GM18870 (cell line): ENCODE measurements around the gene ANKS1B.
"Not testable (repeated sequence)": the region's sequence is repeated elsewhere in the genome, so short reads cannot be mapped to it uniquely, and the experiment has no call there.

Experiments used
- ATAC-seq: cut with Tn5 transposase; IDR thresholded peaks from one replicate; pipeline ENCODE4 v1.9.1; 2021; ENCODE audit warnings: moderate library complexity; ENCODE audit not compliant: unreplicated experiment

The ANKS1B gene

DNA sequence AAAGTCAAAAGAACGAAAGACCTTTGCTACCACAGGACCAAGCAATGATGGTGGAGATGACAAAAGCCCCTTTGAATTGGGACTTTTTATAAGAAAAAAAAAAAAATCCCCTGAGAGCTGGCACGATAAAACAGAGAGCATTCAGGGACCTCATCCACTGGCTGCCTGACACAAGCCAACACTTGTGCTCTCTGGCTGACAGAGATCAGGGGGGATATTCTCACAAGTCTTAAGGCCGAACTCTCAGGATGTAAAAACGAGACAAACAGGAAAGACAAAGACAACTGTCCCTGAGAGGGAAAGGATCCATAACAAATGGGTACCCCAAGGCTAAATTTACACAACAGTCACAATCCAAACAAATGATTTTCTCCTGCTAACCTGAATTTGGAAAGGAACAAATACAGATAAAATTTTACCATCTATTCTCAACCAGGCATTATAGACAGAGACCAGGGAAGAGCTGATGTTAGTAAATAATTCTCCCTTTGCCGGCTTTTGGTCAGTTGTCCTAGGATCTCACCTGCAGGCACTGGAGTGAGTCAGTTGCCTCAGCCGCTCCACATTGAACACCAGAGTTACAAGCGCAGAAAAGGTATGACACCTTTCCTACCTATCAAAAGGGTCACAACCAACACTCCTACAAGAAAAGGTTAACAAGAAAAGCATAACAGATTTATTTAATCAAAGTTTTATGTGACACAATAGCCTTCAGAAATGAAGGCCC is 375.1 kb downstream of the ANKS1B start:
- no peak for ATAC-seq

DNA sequence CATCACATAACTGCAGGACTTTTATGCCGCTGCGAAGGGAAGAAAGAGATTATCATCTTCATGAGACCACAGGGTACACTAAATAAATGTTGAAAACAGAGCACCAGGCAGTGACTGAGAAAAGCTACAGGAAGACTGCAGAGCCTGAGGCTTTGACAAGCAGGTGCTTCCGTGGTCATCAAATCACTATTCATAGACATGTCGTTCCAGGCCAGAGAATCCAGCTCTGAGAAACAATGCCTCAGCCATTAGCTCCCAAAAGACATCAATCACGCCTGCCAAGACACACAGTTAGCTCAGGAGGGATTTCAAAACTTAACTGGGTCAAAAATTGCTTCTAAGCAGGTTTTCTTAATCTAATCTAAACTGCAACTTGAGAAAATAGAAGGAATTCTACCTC is 384.3 kb downstream of the ANKS1B start:
- ATAC-seq = peak; percentile 91

GRCh38 chr12:99598785-99599184 is 386.0 kb downstream of the ANKS1B start:
- ATAC-seq = no peak

DNA sequence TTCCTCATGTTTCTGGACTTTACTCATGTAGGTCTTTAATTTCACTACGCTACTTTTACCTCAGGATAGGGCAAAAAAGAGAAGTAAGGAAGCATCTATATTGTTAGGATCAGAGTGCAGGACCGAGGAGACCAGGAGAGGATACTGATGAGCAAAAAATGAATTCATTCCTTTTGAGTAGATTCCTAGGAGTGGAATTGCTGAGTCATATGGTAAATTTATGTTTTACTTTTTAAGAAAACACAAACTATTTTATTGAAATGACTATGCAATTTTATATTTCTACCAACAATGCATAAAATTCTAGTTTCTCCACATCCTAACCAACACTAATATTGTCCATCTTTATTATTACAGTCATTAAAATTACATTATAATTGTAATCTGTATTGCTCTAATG is 388.0 kb downstream of the ANKS1B start:
- no peak for ATAC-seq

GRCh38 chr12:99577125-99577524 is 407.6 kb downstream of the ANKS1B start:
- ATAC-seq = not testable (repeated sequence)

GRCh38 chr12:99573980-99574379 is 410.8 kb downstream of the ANKS1B start:
- no peak for ATAC-seq

DNA sequence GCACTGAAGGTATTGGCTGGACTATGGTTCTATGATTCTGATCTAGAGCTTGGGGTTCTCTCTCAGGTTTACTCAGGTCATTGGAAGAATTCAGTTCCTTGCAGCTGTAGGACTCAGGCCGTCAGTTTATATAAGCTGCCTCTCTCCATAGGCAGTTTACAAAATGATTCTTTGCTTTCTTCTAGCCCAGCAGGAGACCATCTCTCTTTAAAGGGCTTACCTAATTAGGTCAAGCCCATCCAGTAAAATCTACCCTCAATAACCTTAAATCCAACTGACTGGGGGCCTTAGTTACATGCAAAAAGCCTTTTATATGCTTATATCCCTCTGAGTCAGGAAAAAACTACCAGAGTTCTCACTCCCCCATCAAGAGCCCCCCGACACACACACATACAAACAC is 417.7 kb downstream of the ANKS1B start:
- ATAC-seq = no peak

- ATAC-seq = no peak
Measured at GRCh38 chr12:99558109-99558508, 426.6 kb downstream of the ANKS1B start.

DNA sequence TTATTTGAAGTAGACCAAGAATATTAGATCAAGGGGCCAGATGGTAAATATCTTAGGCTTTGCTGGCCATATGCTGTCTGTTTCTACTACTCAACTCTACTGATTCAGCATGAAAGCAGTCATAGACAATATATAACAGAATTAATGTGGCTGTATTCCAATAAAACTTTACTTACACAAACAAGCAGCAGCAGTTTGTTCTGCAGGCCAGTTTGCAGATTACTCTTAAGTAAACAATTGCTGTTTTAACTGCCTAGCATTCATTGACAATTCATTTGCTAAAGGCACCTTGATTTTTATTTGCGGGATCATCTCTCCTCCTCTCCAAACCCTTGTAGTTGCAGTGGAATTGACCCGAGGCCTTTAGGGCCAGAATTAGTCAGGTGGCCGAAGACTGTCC is 431.3 kb downstream of the ANKS1B start:
- no peak for ATAC-seq

DNA sequence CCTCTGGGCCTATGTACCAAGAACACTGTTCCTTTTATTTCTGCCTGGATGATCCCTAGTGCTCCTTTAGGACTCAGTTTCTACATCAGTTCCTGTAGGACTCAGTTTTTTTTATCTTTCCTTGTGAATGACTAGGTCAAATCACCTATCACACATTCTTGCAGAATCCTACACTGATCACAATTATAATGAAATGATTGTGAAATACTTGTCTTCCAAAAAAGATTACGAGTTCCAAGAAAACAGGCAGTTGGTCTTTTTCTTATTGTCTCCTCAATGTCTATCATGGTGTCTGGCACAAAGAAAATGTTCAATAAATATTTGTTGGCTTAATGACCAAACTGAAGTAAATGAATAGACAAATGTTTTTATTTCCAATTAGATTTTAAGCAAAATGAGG is 432.7 kb downstream of the ANKS1B start:
- no peak for ATAC-seq

DNA sequence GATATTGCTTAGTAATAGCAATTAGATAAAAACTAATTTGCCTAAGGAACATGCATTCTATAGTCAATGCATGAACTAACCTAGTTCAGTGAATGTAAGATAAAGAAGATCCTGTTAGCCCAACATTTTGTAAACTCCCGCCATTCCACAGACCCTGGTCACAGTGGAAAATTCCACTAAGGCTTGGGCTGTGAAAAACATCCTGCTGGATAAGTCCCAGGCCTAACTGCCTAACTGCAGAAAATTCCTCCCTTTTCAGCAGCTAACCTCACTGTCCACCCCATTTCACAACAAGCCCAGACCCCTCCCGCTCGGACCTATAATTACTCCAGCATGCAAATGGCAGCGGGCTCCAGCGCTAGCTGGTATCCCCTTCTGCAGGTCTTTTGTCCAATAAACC is 435.1 kb downstream of the ANKS1B start:
- ATAC-seq = no peak

- ATAC-seq = no peak
Measured at GRCh38 chr12:99549196-99549595, 435.5 kb downstream of the ANKS1B start.

DNA sequence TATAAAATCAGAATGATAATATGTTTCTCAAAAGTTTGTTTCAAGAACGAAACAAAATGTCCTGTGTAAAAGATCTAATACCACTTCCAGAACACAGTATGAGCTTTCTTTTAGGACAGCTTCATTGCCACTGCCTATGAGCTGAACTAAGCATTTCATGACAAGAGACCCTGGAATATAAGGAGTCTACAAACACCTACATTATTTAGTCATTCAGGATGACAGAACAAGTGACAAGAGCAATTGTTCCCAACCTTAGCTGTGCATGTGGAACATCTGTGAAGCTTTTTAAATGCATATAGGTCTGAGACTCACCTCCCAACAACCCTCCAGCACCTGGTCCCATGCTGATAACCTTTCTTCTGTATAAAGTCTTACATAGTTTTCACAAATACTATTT is 440.3 kb downstream of the ANKS1B start:
- no peak for ATAC-seq

GRCh38 chr12:99529966-99530365 is 454.8 kb downstream of the ANKS1B start:
- ATAC-seq = peak; percentile 99

DNA sequence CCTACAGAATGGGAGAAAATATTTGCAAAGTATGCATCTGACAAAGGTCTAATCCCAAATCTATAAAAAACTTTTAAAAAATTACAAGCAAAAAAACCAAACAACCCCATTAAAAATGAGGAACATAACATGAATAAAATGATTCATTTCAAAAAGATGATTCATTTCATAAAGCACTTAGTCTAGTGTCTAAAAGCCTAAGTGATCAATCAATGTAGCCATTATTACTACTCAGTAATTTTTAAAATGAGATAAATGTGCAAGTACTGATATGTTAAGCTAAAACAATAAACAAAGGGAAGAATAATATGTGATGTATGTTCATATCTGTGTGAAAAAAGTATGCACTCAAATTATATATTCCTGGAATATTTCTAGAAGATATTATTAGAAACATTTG is 456.3 kb downstream of the ANKS1B start:
- no peak for ATAC-seq

DNA sequence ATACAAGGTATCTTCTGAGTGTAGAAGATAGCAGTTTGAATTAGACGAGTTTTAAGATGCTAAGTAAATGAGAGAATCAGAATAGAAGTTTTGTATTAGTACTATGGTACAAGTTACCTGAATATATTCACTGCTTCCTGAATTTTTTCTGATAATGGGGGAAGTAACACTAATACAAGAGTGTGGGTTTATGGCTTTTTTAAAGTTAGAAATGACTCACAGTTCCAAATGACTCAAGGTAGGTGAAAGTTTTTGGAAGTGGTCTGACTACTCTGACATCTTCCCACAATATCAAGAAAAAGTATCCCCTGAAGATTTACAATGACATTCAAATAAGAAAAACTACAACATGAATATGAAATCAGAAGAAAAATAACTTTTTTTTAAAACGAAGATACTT is 460.9 kb downstream of the ANKS1B start:
- ATAC-seq = no peak

DNA sequence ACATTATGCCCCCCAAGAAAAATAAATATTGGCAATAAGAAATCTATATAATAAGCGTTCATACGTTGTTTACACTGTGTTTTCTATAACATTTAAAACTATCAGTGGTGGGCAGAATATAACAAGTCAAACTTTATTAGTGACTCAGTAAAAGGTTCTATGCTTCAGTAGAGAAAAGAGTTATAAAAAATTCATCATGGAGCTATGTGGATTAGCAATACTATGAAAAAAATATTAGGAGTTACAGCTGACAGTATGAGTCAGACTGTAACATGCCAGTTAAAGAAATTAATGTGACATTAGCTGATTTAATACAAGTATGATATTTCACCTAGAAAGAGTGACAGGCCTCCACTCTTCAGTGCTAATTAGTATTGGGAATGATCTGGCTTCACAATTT is 462.3 kb downstream of the ANKS1B start:
- ATAC-seq = no peak

DNA sequence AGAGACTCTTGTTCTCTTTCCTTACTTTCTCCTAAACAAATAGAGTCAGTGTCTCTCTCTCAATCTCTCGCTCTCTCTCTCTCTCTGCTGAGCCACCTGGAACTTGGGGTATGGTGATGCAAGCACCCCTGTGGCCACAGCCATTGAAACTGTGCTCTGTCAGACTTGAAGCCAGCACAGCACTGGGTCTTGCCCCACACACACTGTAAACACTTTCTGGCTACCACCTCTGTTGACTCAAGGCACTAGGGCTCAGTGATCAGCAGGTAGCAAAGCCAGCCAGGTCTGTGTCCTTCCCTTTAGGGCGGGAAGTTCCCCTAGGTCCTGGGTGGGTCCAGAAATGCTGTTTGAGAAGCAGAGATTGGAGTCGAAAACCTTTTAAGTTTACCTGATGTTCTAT is 463.1 kb downstream of the ANKS1B start:
- ATAC-seq = no peak

GRCh38 chr12:99513066-99513465 is 471.7 kb downstream of the ANKS1B start:
- no peak for ATAC-seq

GRCh38 chr12:99505805-99506204 is 478.9 kb downstream of the ANKS1B start:
- ATAC-seq = no peak

DNA sequence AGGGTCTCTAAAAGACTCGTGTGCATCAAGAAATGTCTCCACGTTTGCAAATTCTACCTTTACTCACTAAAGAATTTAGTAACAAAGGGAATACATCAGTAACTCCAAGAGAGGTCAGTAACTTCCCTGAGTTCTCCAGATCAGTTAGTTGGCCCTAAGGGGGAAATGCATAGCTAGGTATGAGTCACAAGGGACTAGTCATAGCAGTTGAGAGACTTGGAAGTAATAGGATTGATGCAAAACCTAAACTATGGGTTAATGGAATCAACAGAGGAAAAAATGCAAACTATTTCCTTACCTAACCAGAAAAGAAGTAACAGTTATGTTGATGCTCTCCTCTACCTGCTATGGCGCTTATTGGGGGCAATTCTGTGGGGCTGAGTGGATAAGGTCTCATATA is 486.0 kb downstream of the ANKS1B start:
- ATAC-seq = no peak

- no peak for ATAC-seq
Measured at GRCh38 chr12:99495799-99496198, 488.9 kb downstream of the ANKS1B start.

DNA sequence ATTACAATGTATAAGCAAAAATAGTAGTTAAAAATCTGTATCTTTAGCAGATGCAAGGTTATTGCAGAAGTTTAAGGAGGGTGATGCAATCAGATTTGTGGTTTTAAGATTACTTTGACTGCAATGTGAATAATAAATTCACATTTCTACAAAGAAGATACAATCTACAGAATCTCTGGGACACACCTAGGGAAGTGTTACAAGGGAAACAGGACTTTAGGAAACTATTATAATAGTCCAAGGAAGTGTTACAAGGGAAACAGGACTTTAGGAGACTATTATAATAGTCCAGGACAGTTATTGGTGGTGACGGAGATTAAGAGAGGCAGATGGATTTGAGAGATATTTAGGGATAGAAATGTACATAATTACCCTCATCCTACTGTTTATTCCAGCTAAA is 491.5 kb downstream of the ANKS1B start:
- ATAC-seq = no peak
